GM08714 (cell line): Measurements from ENCODE around the gene ZNF277.

Experiments
- H3K4me3 ChIP-seq: fragments of 200-500 bp; sonication (Bioruptor generic); 2 replicates; pipeline ENCODE4 v1.5.1; 2014; ENCODE audit warnings: mild to moderate bottlenecking, low read length, inconsistent platforms
- ZNF274 ChIP-seq: IDR thresholded peaks from 2 replicates; pipeline ENCODE4 v1.6.1; 2012; ENCODE audit warnings: mild to moderate bottlenecking, low read depth, low read length

Gene ZNF277, protein sequence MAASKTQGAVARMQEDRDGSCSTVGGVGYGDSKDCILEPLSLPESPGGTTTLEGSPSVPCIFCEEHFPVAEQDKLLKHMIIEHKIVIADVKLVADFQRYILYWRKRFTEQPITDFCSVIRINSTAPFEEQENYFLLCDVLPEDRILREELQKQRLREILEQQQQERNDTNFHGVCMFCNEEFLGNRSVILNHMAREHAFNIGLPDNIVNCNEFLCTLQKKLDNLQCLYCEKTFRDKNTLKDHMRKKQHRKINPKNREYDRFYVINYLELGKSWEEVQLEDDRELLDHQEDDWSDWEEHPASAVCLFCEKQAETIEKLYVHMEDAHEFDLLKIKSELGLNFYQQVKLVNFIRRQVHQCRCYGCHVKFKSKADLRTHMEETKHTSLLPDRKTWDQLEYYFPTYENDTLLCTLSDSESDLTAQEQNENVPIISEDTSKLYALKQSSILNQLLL

DNA sequence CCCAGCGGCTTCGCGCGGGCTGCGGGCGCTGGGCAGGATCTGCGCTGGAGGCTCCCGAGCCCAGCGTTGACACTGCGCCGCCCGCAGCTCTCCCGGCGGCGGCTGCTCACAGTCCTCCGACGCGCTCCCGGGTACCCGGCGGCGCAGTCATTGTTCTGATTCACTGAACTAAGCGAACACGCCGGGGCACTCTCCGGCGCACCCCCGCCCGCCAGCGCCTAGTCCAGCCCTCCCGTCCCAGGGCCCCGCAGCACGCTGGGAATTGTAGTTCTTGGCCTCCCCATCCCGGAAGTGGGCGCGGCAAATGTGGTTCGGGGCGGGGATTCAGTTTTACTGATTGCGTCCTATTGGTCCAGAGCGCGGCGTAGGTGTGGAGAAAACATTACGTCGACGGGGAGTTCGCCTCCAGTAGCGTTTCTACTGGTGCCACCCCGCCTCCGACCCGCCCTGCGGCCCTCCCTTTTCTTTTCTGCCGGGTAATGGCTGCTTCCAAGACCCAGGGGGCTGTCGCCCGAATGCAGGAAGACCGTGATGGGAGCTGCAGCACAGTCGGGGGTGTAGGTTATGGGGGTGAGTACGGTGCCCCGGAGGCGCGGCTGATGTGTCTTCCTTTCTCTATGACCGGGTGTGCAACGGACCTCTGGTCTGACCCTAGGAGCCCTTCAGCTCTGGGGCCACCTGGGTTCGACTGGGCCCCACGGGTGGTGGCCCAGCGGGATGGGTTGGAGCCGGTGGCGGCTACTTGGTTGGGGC, at the start of gene ZNF277, which contains the start of gene DOCK4:
ZNF277 (plus strand) TSS at position 458 of the 753 bp plus-strand sequence; CDS start at position 480, 22 bp downstream.
DOCK4 (minus strand) TSS at position 162 of the 753 bp plus-strand sequence. CDS start 261 bp downstream, outside the sequence.
- H3K4me3 ChIP-seq = peak within 1 kb of the TSS; percentile 89
- TF ChIP-seq ZNF274 = no peak

DNA sequence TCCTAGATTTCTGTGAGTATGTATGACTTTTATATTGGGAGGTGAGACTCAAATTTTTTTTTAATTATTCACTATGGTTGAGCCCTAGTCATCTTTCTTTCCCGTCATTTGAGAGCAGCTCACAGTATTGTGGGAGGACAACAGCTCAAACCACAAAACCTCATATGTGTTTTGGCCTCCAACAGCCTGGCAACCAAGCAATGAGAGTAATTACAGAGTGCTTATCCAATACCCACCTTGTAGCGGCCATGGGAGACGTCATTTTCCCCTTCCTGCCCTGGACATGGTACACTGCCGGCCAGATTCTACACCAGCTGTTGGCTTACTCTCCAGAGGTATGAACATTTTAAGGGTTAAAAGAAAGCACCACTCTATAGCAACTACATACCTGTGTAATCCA, 49.4 kb upstream of the ZNF277 start:
- TF ChIP-seq ZNF274 = no peak
- H3K4me3 ChIP-seq = no peak overlapping the region

DNA sequence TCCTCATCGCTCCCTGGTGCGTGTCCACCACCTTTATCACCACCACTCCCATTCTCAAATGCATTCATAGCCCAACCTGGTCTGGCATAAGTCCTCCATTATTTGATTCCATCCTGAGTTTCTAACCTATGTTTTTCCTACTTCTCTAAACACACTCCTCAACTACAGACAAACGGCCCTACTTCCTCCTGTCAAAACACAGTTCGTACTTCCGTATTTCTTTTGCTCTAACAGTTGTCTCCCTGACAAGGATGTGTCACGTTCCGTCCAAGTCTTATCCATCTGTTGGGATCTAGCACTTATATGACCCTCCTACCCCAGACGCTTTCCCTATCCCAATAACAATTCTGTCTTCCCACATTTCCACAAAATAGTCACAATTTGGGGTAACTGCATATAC, 47.1 kb upstream of the ZNF277 start:
- no peak for TF ChIP-seq ZNF274
- H3K4me3 ChIP-seq = no peak overlapping the region

DNA sequence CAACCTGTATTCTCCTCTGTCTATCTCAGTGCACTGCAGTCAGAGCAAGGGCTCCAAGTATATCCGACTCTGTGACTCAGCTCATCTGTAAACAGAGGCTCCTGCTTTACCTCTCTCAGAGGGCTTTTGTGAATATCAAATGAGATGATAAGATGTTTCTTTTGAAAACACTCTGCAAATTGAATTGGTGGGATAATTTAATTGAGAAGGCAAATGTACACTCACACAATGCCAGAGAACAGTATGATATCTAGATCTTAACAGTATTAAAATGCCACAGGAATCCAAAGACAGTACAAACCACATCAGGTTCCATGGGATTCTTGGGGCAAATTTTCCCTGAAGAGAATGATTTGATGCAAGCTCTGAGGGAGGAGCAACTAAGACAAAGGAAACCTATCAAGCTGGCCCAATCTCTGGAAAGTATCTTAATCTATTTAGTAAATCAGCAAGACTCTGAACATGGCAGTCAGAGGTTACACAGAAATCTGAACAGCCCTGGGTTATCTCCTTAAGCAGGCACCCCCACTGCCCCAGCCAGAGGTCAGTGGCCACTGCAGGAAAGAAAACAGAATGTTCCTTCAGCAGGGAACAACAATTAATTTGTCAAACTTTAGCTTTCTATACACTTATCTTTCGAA, 46.2 kb upstream of the ZNF277 start:
- TF ChIP-seq ZNF274 = no peak
- no peak overlapping the region for H3K4me3 ChIP-seq

DNA sequence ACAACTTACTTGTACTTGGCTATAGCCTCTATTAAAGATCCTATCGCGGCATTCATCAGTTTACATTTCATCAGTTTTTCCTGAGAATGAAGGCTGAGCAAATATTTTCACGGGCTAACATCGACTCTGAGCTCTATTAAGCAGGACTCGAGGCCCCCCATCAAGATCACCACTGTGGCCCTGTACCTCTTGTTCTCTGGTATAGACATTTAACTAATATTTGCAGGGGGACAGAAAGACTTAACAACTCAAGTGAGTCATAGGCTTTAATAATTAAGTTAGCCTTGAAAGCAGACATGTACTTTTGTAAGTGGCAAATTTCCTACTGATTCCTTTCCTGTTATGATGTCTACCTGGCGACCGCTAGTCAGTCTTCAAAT, 45.7 kb upstream of the ZNF277 start:
- no peak overlapping the region for H3K4me3 ChIP-seq
- no peak for TF ChIP-seq ZNF274

DNA sequence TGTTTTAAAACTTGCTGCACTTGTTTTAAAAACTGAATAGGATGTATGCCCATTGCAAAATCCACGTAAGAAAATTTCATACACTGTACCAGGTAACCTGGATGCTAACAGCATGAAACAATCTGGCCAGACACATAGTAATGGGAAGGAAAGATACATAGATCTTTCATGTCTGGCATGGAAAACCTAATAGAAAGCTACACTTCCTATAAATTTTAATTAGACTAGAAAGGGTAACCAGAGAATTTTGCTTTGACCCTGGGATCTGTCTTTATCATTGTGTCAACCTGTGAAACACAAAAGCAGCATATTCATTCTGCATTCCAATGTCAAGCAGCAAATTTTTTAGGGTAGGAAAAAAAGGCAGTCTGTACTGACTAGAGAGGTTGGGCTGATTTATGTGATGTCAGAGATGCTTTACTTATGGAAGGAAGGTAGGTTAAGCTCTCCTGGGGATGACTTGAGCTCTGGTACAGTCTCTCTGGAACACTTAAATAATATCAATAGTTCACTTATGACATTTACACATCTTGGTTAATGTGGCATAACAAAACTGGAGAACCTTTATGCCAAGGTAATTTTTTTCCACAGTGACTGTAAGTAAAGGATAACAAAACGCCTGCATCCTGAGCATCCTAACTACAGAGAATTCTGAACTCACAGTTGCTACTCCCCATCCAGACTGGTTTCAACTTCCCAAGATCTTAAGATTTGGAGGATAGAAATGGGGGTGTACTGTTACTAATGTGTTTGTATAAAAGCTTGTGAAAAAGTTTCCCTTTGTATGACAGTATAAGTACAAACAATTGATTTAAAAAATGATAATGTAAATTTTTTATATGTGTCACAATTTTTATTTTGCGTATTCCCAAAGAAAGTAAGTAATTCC, 45.0 kb upstream of the ZNF277 start:
- no peak overlapping the region for H3K4me3 ChIP-seq
- no peak for TF ChIP-seq ZNF274

DNA sequence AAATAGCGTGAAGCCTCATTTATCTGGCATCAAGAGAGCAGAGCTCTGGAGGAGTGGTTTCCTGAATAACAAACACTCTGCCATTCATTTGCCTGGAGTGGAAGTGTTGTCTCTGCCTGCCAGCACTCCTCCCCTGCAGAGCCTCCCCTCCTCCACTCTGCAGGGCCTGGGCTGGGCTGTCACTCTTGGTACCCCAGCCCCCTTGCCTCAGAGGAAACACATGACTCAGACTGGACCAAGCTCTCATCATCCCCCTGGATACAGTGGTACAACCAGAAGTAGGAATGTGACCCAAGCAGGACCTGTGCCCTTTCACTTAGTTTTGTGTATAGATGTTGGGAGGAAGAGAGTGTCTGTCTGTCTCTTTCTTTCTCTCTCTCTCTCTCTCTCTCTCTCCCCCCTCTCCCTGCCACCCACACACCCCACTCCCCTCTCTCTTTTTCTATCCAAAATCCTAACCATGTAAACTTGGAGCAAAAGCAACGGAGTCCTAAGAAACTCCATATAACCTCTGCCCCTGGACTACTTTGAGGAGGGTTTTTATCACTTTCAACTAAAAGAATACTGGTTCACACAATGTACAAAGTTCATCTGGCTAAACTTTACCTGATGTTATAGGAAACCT, 44.2 kb upstream of the ZNF277 start:
- no peak for TF ChIP-seq ZNF274
- H3K4me3 ChIP-seq = no peak overlapping the region

DNA sequence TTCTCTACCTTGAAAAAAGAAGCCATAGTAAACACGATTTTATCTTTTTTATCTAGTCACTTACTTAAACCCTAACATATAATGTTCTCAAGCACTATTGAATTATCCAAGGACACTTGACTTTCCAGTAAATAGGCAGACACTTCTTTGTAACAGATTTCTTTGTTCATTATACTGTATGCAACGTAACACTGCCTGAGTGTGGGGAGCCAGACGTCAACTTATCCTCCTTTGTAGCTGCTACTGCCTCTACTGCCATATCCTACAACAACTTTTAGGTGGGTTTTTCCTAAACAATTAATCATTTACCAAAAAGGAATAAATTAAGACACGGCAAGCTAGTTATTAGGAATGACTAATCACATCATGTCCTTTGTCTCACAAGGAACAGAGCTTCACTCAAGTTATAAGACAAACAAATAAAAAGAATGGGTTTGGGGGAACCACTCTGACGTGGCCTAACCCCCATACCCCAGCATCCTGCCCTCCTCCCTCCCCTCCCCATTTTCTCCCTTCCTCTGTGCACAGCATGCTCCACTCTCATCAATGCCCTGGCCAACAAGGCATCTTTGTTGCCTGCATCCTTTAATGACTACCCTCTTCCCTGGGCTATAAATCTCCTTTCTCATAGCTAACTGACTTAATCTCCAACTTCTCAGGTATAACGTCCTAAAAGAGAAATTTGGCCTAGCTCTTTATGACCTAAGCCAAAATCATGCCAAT, 43.5 kb upstream of the ZNF277 start:
- H3K4me3 ChIP-seq = no peak overlapping the region
- TF ChIP-seq ZNF274 = no peak

DNA sequence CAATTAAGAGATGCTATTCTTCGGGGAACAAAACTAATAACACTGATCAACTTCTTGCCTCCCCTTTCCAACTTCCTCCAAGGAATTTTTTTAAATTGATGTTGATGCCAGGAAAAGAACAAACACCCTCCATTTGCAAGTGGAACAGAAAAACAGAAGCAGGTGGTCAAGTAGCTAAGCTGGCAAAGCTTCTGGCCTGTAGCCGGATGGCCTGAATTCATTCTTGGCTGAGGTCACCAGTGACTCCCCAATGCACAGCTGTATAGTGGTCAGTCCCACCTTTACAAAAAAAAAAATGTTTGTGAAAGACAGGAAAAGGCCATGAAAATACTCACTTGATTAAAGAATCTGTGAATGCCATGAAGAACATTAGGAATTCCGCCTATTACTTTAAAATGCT, 39.3 kb upstream of the ZNF277 start:
- no peak overlapping the region for H3K4me3 ChIP-seq
- no peak for TF ChIP-seq ZNF274

DNA sequence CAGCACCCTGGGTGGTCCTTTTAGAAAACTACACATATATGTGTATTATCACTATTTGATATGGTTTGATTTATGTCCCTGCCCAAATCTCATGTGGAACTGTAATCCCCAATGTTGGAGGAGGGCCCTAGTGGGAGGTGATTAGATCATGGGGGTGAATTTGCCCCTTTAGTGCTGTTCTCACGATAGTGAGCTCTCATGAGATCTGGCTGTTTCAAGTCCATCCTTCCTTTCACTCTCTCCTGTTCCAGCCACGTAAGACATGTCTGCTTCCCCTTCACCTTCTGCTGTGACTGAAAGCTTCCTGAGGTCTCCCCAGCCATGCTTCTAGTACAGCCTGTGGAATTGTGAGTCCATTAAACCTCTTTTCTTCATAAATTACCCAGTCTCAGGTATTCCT, 37.6 kb upstream of the ZNF277 start:
- H3K4me3 ChIP-seq = no peak overlapping the region
- no peak for TF ChIP-seq ZNF274

DNA sequence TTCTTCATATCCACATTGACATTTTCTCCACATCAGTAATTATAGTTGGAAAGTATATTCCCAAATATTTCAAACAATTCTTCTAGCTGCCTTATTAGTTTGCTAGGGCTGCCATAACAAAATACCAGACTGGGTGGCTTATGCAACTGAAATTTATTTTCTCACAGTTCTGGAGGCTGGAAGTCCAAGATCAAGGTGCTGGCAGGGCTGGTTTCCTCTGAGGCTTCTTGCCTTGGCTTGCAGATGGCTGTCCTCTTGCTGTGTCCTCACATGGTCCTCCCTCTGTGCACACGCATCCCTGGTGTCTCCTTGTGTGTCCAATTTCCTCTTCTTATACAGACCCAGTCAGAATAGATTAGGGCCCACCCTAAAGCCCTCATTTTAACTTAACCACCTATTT, 34.8 kb upstream of the ZNF277 start:
- no peak for TF ChIP-seq ZNF274
- H3K4me3 ChIP-seq = no peak overlapping the region

DNA sequence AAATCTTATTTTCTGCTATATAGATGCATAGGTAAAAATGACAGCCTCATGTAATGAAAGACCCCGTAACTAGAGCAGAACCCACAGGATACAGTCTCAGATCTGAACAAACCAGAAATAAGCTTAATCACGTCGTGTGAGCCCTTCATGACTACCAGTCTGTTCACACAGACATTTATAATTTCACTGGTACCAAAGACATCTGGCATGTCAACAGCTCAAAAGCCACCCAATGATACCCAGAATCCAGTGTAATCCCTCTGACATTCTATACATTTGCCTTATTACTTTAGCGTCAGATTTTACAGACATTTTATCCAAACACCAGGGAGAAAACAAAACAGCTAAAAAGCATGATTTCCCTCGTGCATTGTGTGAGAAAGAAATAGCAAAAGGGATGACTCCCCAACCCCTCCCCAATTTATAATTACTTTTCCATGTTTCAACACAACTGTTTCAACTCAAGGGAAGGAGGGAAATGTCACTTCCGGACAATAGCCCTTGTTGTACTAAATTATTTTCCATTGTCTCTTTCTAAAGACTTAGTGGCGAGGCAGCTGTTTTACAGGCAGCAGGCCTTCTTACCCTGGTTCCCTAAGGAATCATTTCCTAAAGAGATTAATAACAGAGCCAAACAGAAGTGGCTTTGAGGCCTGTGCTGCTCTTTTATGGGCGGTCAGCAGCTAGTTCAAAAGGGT, 33.5 kb upstream of the ZNF277 start:
- TF ChIP-seq ZNF274 = no peak
- H3K4me3 ChIP-seq = no peak overlapping the region

DNA sequence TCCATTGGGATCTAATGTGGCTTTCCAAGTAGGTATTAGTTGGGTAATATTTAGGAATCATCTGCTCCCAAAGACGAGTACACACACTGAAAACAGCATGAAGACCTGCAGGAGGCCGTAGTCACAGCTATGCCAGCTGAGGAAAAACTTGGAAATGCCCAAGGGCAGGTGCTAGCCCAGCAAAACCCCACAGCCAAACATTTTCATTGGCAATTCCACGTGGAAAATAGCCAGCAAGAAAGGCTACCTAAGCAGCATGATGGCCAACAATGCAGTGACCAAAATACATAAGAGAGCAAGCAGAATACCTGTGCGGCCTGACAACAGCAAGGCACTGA, 33.0 kb upstream of the ZNF277 start:
- no peak overlapping the region for H3K4me3 ChIP-seq
- no peak for TF ChIP-seq ZNF274
